Karpas-422 (cell line): Measurements from ENCODE around the gene STATH. TPM values are rescaled to one million over a fixed set of nuclear protein-coding genes. Genes with fewer than 3 reads are reported as not detected.
"Not testable (repeated sequence)": the region's sequence is repeated elsewhere in the genome, so short reads cannot be mapped to it uniquely, and the experiment has no call there.

Experiments
- DNase-seq: peaks from one replicate; pipeline ENCODE4 v3.0.0-alpha.2; 2015
- H2AFZ ChIP-seq: fragments of 200-600 bp; sonication (generic); 2 replicates; pipeline ENCODE4 v1.6.1; 2014; ENCODE audit warnings: antibody characterized with exemption, low read length, mixed read lengths
- H3K27ac ChIP-seq: fragments of 200-600 bp; sonication (generic); 2 replicates; pipeline ENCODE4 v1.5.1; 2014; ENCODE audit warnings: mild to moderate bottlenecking, low read length, moderate library complexity
- H3K27me3 ChIP-seq: fragments of 200-600 bp; sonication (generic); 2 replicates; pipeline ENCODE4 v1.6.1; 2014; ENCODE audit warnings: low read length, mixed read lengths
- H3K36me3 ChIP-seq: fragments of 200-600 bp; sonication (generic); 2 replicates; pipeline ENCODE4 v1.6.1; 2014; ENCODE audit warnings: low read length, mixed read lengths; ENCODE audit not compliant: insufficient read depth
- H3K4me1 ChIP-seq: fragments of 200-600 bp; sonication (generic); 2 replicates; pipeline ENCODE4 v1.6.1; 2014; ENCODE audit warnings: mild to moderate bottlenecking, low read length, mixed read lengths
- H3K4me2 ChIP-seq: fragments of 200-600 bp; sonication (generic); 2 replicates; pipeline ENCODE4 v1.6.1; 2014; ENCODE audit warnings: low read length, low read depth, mild to moderate bottlenecking; ENCODE audit not compliant: poor library complexity, severe bottlenecking
- H3K4me3 ChIP-seq: fragments of 200-600 bp; sonication (generic); 2 replicates; pipeline ENCODE4 v1.5.1; 2014; ENCODE audit warnings: mild to moderate bottlenecking, antibody characterized with exemption, low read length, mixed read lengths
- H3K79me2 ChIP-seq: fragments of 200-600 bp; sonication (generic); 2 replicates; pipeline ENCODE4 v1.6.1; 2014; ENCODE audit warnings: mild to moderate bottlenecking, low read length, mixed read lengths
- H3K9ac ChIP-seq: fragments of 200-600 bp; sonication (generic); 2 replicates; pipeline ENCODE4 v1.6.0; 2014; ENCODE audit warnings: low read length
- H3K9me2 ChIP-seq: fragments of 200-600 bp; sonication (generic), shearing (Covaris generic); replicated peaks from 2 replicates; pipeline ENCODE4 v1.6.0; 2014; ENCODE audit warnings: mild to moderate bottlenecking, low read length, moderate library complexity; ENCODE audit not compliant: insufficient read depth
- H3K9me3 ChIP-seq: fragments of 300-700, 200-600 bp; sonication (generic); 2 replicates; pipeline ENCODE4 v1.6.1; 2014; ENCODE audit warnings: low read length, mixed read lengths
- H4K20me1 ChIP-seq: fragments of 200-600 bp; sonication (generic); 2 replicates; pipeline ENCODE4 v1.6.1; 2014; ENCODE audit warnings: mild to moderate bottlenecking, antibody characterized with exemption, low read length, low read depth; ENCODE audit not compliant: insufficient read depth
- total RNA-seq: library from RNA; depleted of rRNA; stranded (reverse); fragments of >200 nt; shearing (Covaris generic); gene quantifications from 2 replicates; pipeline ENCODE4 v1.2.3, GENCODE V29; 2014; ENCODE audit warnings: low replicate concordance

STATH gene
- total RNA-seq, 1 experiment from 2014 or later, result not detected

DNA sequence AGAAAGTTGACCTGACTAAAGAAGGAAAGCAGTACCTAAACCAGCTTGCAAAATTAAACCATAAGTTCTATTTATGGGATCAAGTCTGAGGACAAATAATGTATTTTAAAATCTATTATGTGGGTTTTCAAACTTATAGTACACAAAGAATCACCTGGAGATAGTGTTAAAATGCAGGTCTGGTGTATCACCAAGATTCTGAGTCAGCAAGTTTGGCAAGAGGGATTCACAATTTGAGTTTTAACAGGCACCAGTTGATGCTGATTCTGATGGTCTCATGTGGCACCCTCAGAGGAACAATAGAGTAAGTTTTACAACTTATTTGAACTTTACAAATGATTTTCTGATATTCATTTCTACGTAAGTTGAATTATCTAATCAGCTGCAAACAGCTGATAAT, 9.1 kb upstream of the STATH start:
- Histone ChIP-seq H3K9me3 (no peaks in the 10 kb centered on the region), H3K36me3 (no peaks in the 10 kb centered on the region), H3K79me2 (no peaks in the 10 kb centered on the region), H3K9ac (no peak overlapping the region), H4K20me1 (no peaks in the 10 kb centered on the region), H3K27ac (no peak overlapping the region), H2AFZ (no peak overlapping the region), H3K4me3 (no peak overlapping the region), H3K9me2 (no peaks in the 10 kb centered on the region; the same call in 1 of the 2 replicates), H3K27me3 (no peaks in the 10 kb centered on the region), H3K4me1 (no peaks in the 10 kb centered on the region), H3K4me2 (no peak overlapping the region)
- DNase-seq, result no peak

DNA sequence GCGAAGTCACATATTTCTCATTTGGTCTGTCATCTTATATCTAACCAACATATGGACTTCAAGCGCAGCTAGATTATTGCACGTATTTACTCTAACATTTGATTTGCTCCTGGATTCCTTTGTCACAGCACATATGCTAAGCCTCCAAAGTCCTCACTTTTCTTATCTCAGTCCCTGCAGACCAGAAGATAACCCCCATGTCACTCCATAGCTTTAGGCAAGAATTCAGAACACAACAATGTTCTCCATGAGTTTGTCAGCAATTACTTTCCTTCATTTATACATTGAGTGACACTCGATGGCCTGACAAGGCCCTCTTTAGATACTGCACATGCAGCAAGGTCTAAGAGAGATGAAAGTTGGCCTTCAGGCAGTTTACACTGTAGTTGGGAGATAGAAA, 4.8 kb upstream of the STATH start:
- Histone ChIP-seq H3K79me2 (no peaks in the 10 kb centered on the region), H3K9me3 (no peaks in the 10 kb centered on the region), H3K4me1 (no peaks in the 10 kb centered on the region), H2AFZ (no peak overlapping the region), H3K4me2 (no peak overlapping the region), H3K9me2 (no peaks in the 10 kb centered on the region), H3K4me3 (no peak overlapping the region), H3K9ac (no peak overlapping the region), H3K36me3 (no peaks in the 10 kb centered on the region), H3K27ac (no peak overlapping the region), H4K20me1 (no peaks in the 10 kb centered on the region), H3K27me3 (no peaks in the 10 kb centered on the region)
- DNase-seq, result no peak

DNA sequence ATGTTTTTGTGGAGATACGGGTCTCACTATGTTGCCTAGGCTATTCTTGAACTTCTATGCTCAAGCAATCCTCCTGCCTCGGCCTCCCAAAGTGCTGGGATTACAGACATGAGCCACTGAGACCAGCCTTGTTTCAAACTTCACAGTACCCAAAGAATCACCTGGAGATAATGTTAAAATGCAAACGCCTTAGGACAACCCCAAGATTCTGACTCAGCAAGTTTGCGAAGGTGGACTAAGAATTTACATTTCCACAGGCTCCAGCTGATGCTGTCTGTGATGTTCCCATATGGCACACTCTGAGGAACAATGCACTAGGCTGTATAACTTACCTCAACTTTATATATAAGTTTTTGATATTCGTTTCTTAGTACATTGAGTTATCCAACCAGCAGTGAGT, 984 bp upstream of the STATH start:
- Histone ChIP-seq H3K36me3 (no peaks in the 10 kb centered on the region), H2AFZ (no peak overlapping the region), H3K27ac (no peak overlapping the region), H3K9ac (no peak overlapping the region), H3K4me1 (no peaks in the 10 kb centered on the region), H3K79me2 (no peaks in the 10 kb centered on the region), H3K4me3 (no peak overlapping the region), H3K9me3 (no peaks in the 10 kb centered on the region), H3K9me2 (no peaks in the 10 kb centered on the region), H3K27me3 (no peaks in the 10 kb centered on the region), H4K20me1 (no peaks in the 10 kb centered on the region), H3K4me2 (no peak overlapping the region)
- DNase-seq, result no peak

DNA sequence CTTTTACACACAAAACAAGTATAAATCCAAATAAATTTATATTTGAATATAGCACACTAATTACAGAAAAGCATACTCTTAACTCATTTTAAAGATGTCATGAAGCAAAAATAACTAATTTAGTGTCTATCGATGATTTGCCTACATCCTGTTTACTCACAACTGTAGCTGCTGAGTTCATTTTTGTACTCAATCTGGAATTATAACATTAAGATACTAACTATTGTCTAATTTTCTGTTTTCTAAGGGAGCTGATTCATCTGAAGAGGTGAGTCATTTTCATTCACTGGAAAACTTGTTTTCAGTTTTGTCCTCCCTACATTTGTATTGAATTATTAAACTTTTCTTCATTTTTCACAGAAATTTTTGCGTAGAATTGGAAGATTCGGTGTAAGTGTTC, 3.7 kb downstream of the STATH start:
- no peak overlapping the region for H3K4me2 ChIP-seq
- H2AFZ ChIP-seq, result no peak overlapping the region
- no peaks in the 10 kb centered on the region for H3K79me2 ChIP-seq
- H3K4me1 ChIP-seq, result no peaks in the 10 kb centered on the region
- H3K9me2 ChIP-seq, result no peaks in the 10 kb centered on the region
- H3K36me3 ChIP-seq, result no peaks in the 10 kb centered on the region
- H3K4me3 ChIP-seq, result no peak overlapping the region
- no peaks in the 10 kb centered on the region for H4K20me1 ChIP-seq
- DNase-seq, result no peak
- no peaks in the 10 kb centered on the region for H3K9me3 ChIP-seq
- H3K27ac ChIP-seq, result no peak overlapping the region
- H3K27me3 ChIP-seq, result no peaks in the 10 kb centered on the region
- no peak overlapping the region for H3K9ac ChIP-seq

DNA sequence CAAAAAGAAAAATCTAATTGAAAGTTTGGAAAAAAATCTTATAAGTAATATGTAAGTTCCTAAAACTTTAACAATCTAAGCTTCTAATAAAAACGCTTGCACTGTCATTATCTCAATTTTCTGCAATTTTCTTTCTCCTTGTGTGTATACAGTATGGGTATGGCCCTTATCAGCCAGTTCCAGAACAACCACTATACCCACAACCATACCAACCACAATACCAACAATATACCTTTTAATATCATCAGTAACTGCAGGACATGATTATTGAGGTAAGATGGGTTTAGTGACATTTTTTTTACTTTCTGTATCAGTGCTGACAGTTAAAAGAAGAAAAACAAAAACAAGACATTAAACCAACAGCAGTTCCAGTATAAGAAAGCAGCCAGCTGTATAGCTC, 4.9 kb downstream of the STATH start:
- H2AFZ ChIP-seq, result no peak overlapping the region
- no peaks in the 10 kb centered on the region for H3K27me3 ChIP-seq
- H3K36me3 ChIP-seq, result no peaks in the 10 kb centered on the region
- no peak overlapping the region for H3K27ac ChIP-seq
- H3K9me2 ChIP-seq, result no peaks in the 10 kb centered on the region
- no peaks in the 10 kb centered on the region for H3K9me3 ChIP-seq
- H3K4me3 ChIP-seq, result no peak overlapping the region
- no peak overlapping the region for H3K4me2 ChIP-seq
- DNase-seq, result no peak
- no peak overlapping the region for H3K9ac ChIP-seq
- H3K79me2 ChIP-seq, result no peaks in the 10 kb centered on the region
- no peaks in the 10 kb centered on the region for H4K20me1 ChIP-seq
- no peaks in the 10 kb centered on the region for H3K4me1 ChIP-seq

DNA sequence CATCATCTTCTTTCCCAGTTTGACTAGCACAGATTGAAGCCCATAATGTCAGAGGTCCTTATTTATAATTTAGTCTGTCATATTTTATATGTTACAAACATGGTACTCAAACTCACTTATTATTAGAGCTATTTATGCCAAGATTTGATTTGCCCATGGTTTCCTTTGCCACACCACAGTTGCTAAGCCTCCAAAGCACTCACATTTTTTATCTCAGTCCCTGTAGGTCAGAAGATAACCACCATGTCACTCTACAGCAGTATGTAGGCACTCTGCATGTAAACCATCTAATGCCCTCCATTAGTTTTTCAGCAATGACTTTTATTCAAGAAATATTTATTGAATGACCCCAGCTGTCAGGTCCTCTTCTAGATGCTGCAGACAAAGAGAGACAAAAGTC, 6.7 kb downstream of the STATH start:
- no peaks in the 10 kb centered on the region for H3K79me2 ChIP-seq

DNA sequence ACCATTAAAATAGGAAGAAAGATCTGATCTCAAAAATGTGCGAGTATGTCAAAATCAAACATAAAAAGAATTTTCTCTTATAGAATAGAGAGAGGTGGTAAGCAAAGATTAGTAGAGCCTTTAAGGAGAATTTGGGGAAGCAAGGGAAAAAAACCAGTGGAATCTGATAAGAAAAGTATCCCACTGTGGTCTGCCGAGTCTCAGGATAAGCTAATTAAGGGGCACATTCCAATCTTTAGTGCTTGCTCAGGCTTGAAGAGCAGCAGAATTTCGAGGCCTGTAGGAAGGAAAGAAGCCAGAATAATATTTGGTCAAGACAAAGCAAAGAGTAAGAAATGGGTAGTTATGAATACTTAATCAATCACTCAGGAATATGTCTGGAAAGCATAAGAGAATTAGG, 13.0 kb downstream of the STATH start:
- Histone ChIP-seq H3K36me3 (no peaks in the 10 kb centered on the region), H3K9me2 (no peaks in the 10 kb centered on the region), H3K4me3 (no peak overlapping the region), H3K4me1 (no peaks in the 10 kb centered on the region), H3K27ac (no peak overlapping the region), H3K79me2 (no peaks in the 10 kb centered on the region), H3K9ac (no peak overlapping the region), H3K9me3 (no peaks in the 10 kb centered on the region; the same call in 1 of the 2 replicates), H3K4me2 (no peak overlapping the region), H3K27me3 (no peaks in the 10 kb centered on the region), H4K20me1 (no peaks in the 10 kb centered on the region), H2AFZ (no peak overlapping the region)
- DNase-seq, result no peak

More for the DNA sequence above, 6.7 kb downstream of the STATH start:
- H4K20me1 ChIP-seq, result no peaks in the 10 kb centered on the region
- H3K4me3 ChIP-seq, result no peak overlapping the region
- H3K4me1 ChIP-seq, result no peaks in the 10 kb centered on the region
- no peak overlapping the region for H2AFZ ChIP-seq
- H3K9me2 ChIP-seq, result no peaks in the 10 kb centered on the region
- H3K9ac ChIP-seq, result no peak overlapping the region
- no peaks in the 10 kb centered on the region for H3K36me3 ChIP-seq
- no peaks in the 10 kb centered on the region for H3K27me3 ChIP-seq
- H3K4me2 ChIP-seq, result no peak overlapping the region
- no peak overlapping the region for H3K27ac ChIP-seq
- H3K9me3 ChIP-seq, result no peaks in the 10 kb centered on the region
- DNase-seq, result no peak

DNA sequence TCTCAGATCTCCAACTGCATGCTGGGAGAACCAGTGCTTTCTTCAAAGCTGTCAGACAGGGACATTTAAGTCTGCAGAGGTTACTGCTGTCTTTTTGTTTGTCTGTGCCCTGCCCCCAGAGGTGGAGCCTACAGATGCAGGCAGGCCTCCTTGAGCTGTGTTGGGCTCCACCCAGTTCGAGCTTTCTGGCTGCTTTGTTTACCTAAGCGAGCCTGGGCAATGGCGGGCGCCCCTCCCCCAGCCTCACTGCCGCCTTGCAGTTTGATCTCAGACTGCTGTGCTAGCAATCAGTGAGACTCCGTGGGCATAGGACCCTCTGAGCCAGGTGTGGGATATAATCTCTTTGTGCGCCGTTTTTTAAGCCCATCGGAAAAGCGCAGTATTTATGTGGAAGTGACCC, 23.2 kb downstream of the STATH start:
- not testable (repeated sequence) for H3K9me3 ChIP-seq, H4K20me1 ChIP-seq, H3K9me2 ChIP-seq, H3K4me1 ChIP-seq, H3K9ac ChIP-seq, H3K27ac ChIP-seq, H3K79me2 ChIP-seq, H3K4me2 ChIP-seq, H3K36me3 ChIP-seq, H3K27me3 ChIP-seq, DNase-seq, H2AFZ ChIP-seq, H3K4me3 ChIP-seq

DNA sequence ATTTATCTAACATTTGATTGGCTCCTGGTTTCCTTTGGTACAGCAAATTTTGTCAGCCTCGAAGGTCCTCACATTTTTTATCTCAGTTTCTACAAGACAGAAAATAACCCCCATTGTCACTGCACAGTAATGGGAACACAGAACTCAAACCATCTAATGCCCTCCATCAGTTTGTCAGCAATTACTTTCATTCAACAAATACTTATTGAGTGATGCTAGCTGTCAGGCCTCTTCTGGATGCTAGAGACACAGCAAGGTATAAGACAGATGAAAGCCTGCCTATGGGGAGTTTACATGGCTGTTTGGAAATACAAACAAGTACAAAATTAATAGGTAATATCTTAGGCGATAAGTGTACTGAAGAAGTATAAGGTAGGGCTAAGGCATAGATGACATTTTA, 27.5 kb downstream of the STATH start:
- no peaks in the 10 kb centered on the region for H4K20me1 ChIP-seq
- no peak overlapping the region for H3K27ac ChIP-seq
- no peak for DNase-seq
- H3K9ac ChIP-seq, result no peak overlapping the region
- H3K36me3 ChIP-seq, result no peaks in the 10 kb centered on the region
- no peak overlapping the region for H3K4me2 ChIP-seq
- no peaks in the 10 kb centered on the region for H3K4me1 ChIP-seq
- no peaks in the 10 kb centered on the region for H3K9me2 ChIP-seq
- H3K4me3 ChIP-seq, result no peak overlapping the region
- H3K9me3 ChIP-seq, result no peaks in the 10 kb centered on the region
- H3K79me2 ChIP-seq, result no peaks in the 10 kb centered on the region
- H2AFZ ChIP-seq, result no peak overlapping the region
- H3K27me3 ChIP-seq, result no peaks in the 10 kb centered on the region
